MM.1S (cell line): ENCODE measurements around the gene ASNSD1.
"Not testable (repeated sequence)": the region's sequence is repeated elsewhere in the genome, so short reads cannot be mapped to it uniquely, and the experiment has no call there.

ENCODE experiments used
- DNase-seq: peaks from one replicate; pipeline ENCODE4 v3.0.0-alpha.2; 2015
- H2AFZ ChIP-seq: fragments of 300-600 bp; sonication (generic); 2 replicates; pipeline ENCODE4 v1.6.0; 2016; ENCODE audit warnings: antibody characterized with exemption, low read length
- H3F3A ChIP-seq: fragments of 300-600 bp; sonication (generic); 2 replicates; pipeline ENCODE4 v1.6.1; 2016; ENCODE audit warnings: mild to moderate bottlenecking, antibody characterized with exemption, low read length, moderate library complexity, mixed read lengths; ENCODE audit not compliant: insufficient read depth
- H3K27ac ChIP-seq: fragments of 300-600 bp; sonication (generic); 2 replicates; pipeline ENCODE4 v1.5.1; 2016; ENCODE audit warnings: mild to moderate bottlenecking, low read length
- H3K27me3 ChIP-seq: fragments of 300-600 bp; sonication (generic); replicated peaks from 2 replicates; pipeline ENCODE4 v1.6.0; 2016; ENCODE audit warnings: low read length; ENCODE audit not compliant: insufficient read depth
- H3K36me3 ChIP-seq: fragments of 300-600 bp; sonication (generic); replicated peaks from 2 replicates; pipeline ENCODE4 v1.6.1; 2016; ENCODE audit warnings: mild to moderate bottlenecking, low read length, mixed read lengths; ENCODE audit not compliant: insufficient read depth
- H3K4me1 ChIP-seq: fragments of 300-600 bp; sonication (generic); 2 replicates; pipeline ENCODE4 v1.6.1; 2016; ENCODE audit warnings: low read length, mixed read lengths
- H3K4me2 ChIP-seq: fragments of 300-600 bp; sonication (generic); 2 replicates; pipeline ENCODE4 v1.6.0; 2016; ENCODE audit warnings: low read depth, low read length
- H3K4me3 ChIP-seq: fragments of 300-600 bp; sonication (generic); 2 replicates; pipeline ENCODE4 v1.5.1; 2016; ENCODE audit warnings: low read length, mixed read lengths
- H3K79me2 ChIP-seq: fragments of 300-600 bp; sonication (generic); 2 replicates; pipeline ENCODE4 v1.6.1; 2016; ENCODE audit warnings: mixed run types, low read length, mixed read lengths
- H3K9ac ChIP-seq: fragments of 300-600 bp; sonication (generic); 2 replicates; pipeline ENCODE4 v1.6.1; 2016; ENCODE audit warnings: low read length, mixed read lengths
- H3K9me2 ChIP-seq: fragments of 300-600 bp; sonication (generic); replicated peaks from 2 replicates; pipeline ENCODE4 v1.6.1; 2016; ENCODE audit warnings: mild to moderate bottlenecking, low read length, mixed read lengths; ENCODE audit not compliant: insufficient read depth
- H3K9me3 ChIP-seq: fragments of 300-600 bp; sonication (generic); replicated peaks from 2 replicates; pipeline ENCODE4 v1.6.1; 2016; ENCODE audit warnings: mild to moderate bottlenecking, low read length, mixed read lengths; ENCODE audit not compliant: insufficient read depth
- H4K20me1 ChIP-seq: fragments of 300-600 bp; sonication (generic); 2 replicates; pipeline ENCODE4 v1.6.1; 2016; ENCODE audit warnings: mild to moderate bottlenecking, low read length, moderate library complexity, mixed read lengths; ENCODE audit not compliant: insufficient read depth
- CTCF ChIP-seq: fragments of 300-600 bp; sonication (generic); IDR thresholded peaks from 2 replicates; pipeline ENCODE4 v1.5.1; 2016; ENCODE audit warnings: antibody characterized with exemption, low read length, mixed read lengths
- EZH2 ChIP-seq: fragments of 300-600 bp; sonication (generic); optimal IDR thresholded peaks from 2 replicates; pipeline ENCODE3; 2017; ENCODE audit warnings: low read depth, mild to moderate bottlenecking, antibody characterized with exemption, low read length, mixed read lengths
- EZH2phosphoT487 ChIP-seq: fragments of 300-600 bp; sonication (generic); IDR thresholded peaks from 2 replicates; pipeline ENCODE4 v1.6.1; 2018; ENCODE audit warnings: antibody characterized with exemption, low read length

ASNSD1 gene

DNA sequence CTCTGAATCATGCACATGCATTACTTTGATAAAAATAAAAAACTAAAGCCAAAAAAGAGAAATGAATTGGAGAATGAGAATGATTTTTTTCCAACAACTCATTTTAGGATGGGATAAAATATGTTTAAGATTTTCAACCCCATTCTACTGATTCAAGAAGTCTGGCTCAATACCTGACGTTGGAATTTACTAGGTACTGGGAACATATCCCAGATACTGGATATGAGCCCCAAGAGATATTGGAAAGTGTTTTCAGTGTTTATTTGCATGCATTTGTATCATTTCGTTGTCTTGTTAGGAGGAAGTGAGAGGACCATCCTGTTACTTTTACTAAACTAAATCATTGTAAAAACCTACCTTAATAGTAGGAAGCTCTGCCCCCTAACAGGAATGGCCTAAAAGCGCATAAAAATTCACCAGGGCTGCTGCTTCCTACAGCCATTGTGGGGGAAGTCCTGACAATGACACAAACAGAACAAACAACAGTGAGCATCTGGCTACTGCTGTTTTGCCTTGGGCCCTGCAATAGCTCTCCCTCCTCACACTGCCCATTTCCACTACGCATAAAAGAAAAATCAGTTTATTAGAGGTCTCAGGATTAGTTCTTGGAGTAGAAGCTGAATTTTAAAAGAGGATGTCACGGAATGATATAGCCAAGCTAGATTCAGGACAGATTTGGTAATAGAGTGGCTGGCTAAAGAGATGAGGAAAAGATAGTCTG lies 48.4 kb downstream of the ASNSD1 start:
- H3K4me1 ChIP-seq, result no peaks in the 10 kb centered on the region
- no peak overlapping the region for H3K4me2 ChIP-seq
- no peak overlapping the region for H3K27ac ChIP-seq

DNA sequence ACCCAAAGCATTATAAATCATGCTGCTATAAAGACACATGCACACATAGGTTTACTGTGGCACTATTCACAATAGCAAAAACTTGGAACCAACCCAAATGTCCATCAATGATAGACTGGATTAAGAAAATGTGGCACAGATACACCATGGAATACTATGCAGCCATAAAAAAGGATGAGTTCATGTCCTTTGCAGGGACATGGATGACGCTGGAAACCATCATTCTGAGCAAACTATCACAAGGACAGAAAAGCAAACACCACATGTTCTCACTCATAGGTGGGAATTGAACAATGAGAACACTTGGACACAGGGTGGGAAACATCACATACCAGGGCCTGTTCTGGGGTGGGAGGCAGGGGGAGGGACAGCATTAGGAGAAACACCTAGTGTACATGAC lies 56.3 kb downstream of the ASNSD1 start:
- not testable (repeated sequence) for H3K4me2 ChIP-seq, H3K36me3 ChIP-seq, DNase-seq, H4K20me1 ChIP-seq, H3K9me2 ChIP-seq, H3K4me1 ChIP-seq, H2AFZ ChIP-seq, H3F3A ChIP-seq, H3K4me3 ChIP-seq, H3K9ac ChIP-seq, H3K27ac ChIP-seq, H3K79me2 ChIP-seq, H3K27me3 ChIP-seq, H3K9me3 ChIP-seq

More for the DNA sequence above, 48.4 kb downstream of the ASNSD1 start:
- no peaks in the 10 kb centered on the region for H4K20me1 ChIP-seq
- H3K79me2 ChIP-seq, result no peaks in the 10 kb centered on the region
- no peaks in the 10 kb centered on the region for H3K9me2 ChIP-seq
- TF ChIP-seq CTCF (no peak), EZH2phosphoT487 (no peak), EZH2 (no peak)
- H3K9me3 ChIP-seq, result no peaks in the 10 kb centered on the region
- H2AFZ ChIP-seq, result no peak overlapping the region
- no peak for DNase-seq
- no peak overlapping the region for H3K4me3 ChIP-seq
- no peak overlapping the region for H3K9ac ChIP-seq
- no peaks in the 10 kb centered on the region for H3K27me3 ChIP-seq
- no peaks in the 10 kb centered on the region for H3F3A ChIP-seq
- no peaks in the 10 kb centered on the region for H3K36me3 ChIP-seq

GRCh38 chr2:189719571-189719970 lies 58.3 kb downstream of the ASNSD1 start:
- no peaks in the 10 kb centered on the region for H3K4me1 ChIP-seq
- H4K20me1 ChIP-seq, result no peaks in the 10 kb centered on the region
- TF ChIP-seq EZH2, result no peak
- TF ChIP-seq EZH2phosphoT487, result no peak
- TF ChIP-seq CTCF, result no peak
- H3K27ac ChIP-seq, result no peak overlapping the region
- no peak overlapping the region for H3K4me2 ChIP-seq
- no peak overlapping the region for H3K4me3 ChIP-seq
- H3K36me3 ChIP-seq, result no peaks in the 10 kb centered on the region
- H3K9me3 ChIP-seq, result no peaks in the 10 kb centered on the region
- no peak overlapping the region for H3K9ac ChIP-seq
- no peak overlapping the region for H2AFZ ChIP-seq
- H3F3A ChIP-seq, result no peaks in the 10 kb centered on the region
- no peak for DNase-seq
- no peaks in the 10 kb centered on the region for H3K79me2 ChIP-seq
- no peaks in the 10 kb centered on the region for H3K27me3 ChIP-seq
- H3K9me2 ChIP-seq, result no peaks in the 10 kb centered on the region
